SU-DHL-6 (cell line): ENCODE data around the gene SUSD4.

ENCODE experiments used
- H2AFZ ChIP-seq: fragments of 200-600 bp; sonication (generic); 2 replicates; pipeline ENCODE4 v1.6.1; 2014; ENCODE audit warnings: low read depth, mild to moderate bottlenecking, moderate library complexity, mixed read lengths, antibody characterized with exemption, low read length; ENCODE audit not compliant: severe bottlenecking
- H3F3A ChIP-seq: fragments of 200-600 bp; shearing (Covaris generic); 2 replicates; pipeline ENCODE4 v1.6.0; 2016; ENCODE audit warnings: antibody characterized with exemption, mild to moderate bottlenecking; ENCODE audit not compliant: insufficient read depth
- H3K27ac ChIP-seq: fragments of 200-600 bp; sonication (generic); 2 replicates; pipeline ENCODE4 v1.5.1; 2016; ENCODE audit warnings: low read depth, mild to moderate bottlenecking, low read length, moderate library complexity, mixed read lengths
- H3K27me3 ChIP-seq: fragments of 200-600 bp; sonication (generic), shearing (Covaris generic); 2 replicates; pipeline ENCODE4 v1.6.0; 2014; ENCODE audit warnings: mild to moderate bottlenecking, low read length
- H3K36me3 ChIP-seq: fragments of 200-600 bp; sonication (generic); 2 replicates; pipeline ENCODE4 v1.6.1; 2014; ENCODE audit warnings: mild to moderate bottlenecking, low read length, mixed read lengths
- H3K4me2 ChIP-seq: fragments of 300-600, 200-600 bp; shearing (Covaris generic), sonication (generic); 2 replicates; pipeline ENCODE4 v1.6.0; 2014; ENCODE audit warnings: low read length, low read depth, mild to moderate bottlenecking; ENCODE audit not compliant: poor library complexity, severe bottlenecking
- H3K4me3 ChIP-seq: fragments of 200-600 bp; sonication (generic); 2 replicates; pipeline ENCODE4 v1.5.1; 2014; ENCODE audit warnings: antibody characterized with exemption, low read length, mild to moderate bottlenecking, mixed read lengths; ENCODE audit not compliant: insufficient read depth, poor library complexity, severe bottlenecking
- H3K79me2 ChIP-seq: fragments of 200-600 bp; sonication (generic); 2 replicates; pipeline ENCODE4 v1.6.1; 2014; ENCODE audit warnings: mild to moderate bottlenecking, low read length, moderate library complexity; ENCODE audit not compliant: insufficient read depth
- H3K9ac ChIP-seq: fragments of 200-600 bp; sonication (generic); 2 replicates; pipeline ENCODE4 v1.7.0; 2014; ENCODE audit warnings: mild to moderate bottlenecking, low read length
- H3K9me2 ChIP-seq: fragments of 200-600 bp; sonication (generic); replicated peaks from 2 replicates; pipeline ENCODE4 v1.6.1; 2014; ENCODE audit warnings: low read length; ENCODE audit not compliant: insufficient read depth
- H3K9me3 ChIP-seq: fragments of 200-600 bp; sonication (generic); 2 replicates; pipeline ENCODE4 v1.6.1; 2014; ENCODE audit warnings: low read length, mixed read lengths; ENCODE audit not compliant: insufficient read depth
- H4K20me1 ChIP-seq: fragments of 200-600 bp; sonication (generic); 2 replicates; pipeline ENCODE4 v1.6.1; 2014; ENCODE audit warnings: low read depth, mild to moderate bottlenecking, antibody characterized with exemption, low read length, moderate library complexity, mixed read lengths
- EZH2phosphoT487 ChIP-seq: fragments of 200-600 bp; sonication (generic), shearing (Covaris generic); conservative IDR thresholded peaks from 2 replicates; pipeline ENCODE4 v1.6.1; 2018; ENCODE audit warnings: mild to moderate bottlenecking, antibody characterized with exemption, low read length, moderate library complexity, mixed read lengths
- TF ChIP-seq, protein P1 (sequence below): fragments of 200-600 bp; sonication (generic); IDR thresholded peaks from one replicate; pipeline ENCODE4 v1.5.1; 2017; ENCODE audit warnings: antibody characterized with exemption, mild to moderate bottlenecking, low read length, moderate library complexity; ENCODE audit not compliant: insufficient read depth, poor library complexity, severe bottlenecking

SUSD4 gene, protein sequence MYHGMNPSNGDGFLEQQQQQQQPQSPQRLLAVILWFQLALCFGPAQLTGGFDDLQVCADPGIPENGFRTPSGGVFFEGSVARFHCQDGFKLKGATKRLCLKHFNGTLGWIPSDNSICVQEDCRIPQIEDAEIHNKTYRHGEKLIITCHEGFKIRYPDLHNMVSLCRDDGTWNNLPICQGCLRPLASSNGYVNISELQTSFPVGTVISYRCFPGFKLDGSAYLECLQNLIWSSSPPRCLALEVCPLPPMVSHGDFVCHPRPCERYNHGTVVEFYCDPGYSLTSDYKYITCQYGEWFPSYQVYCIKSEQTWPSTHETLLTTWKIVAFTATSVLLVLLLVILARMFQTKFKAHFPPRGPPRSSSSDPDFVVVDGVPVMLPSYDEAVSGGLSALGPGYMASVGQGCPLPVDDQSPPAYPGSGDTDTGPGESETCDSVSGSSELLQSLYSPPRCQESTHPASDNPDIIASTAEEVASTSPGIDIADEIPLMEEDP

DNA sequence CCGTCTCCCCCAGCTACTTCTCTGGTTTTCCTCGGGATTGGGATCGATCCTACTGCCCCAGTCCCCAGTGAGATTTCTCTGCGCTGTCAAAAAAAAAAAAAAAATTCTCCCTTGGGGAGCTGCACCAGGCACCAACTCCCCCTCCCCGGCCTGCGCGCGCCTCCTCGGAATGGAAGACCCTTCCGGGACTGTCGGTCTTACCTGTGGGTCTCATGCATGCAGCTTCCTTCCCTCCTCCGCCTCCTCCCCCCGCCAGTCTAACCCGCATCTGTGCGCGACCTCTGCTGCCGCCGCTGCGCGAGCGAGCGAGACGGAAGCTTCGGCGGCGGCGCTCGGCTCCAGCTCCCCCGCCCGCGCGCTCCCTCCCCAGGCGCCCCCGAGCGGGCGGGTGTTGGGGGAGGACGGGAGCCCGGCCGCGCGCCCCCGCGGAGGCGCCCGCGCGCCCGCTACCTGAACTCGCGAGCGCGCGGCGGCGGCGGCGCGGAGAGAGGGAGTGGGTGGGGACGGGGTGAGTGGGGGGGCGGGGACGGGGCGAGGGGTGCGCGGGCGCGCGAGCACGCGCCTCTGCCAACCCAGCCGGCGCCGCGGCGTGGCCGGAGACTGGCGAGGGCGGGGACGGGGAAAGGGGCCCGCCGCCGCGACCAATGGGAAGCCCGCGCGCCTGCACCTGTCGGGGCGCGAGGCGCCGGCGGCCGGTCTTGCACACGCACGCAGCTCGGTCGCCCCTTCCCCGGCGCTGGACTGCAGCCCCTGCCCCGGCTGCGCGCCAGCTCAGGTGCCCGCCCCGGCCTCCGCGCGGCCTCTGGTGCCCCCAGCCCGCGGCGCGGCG, at the start of gene SUSD4:
Gene SUSD4, minus strand, starts transcription at position 321 of the 829 bp plus-strand sequence. CDS start 751 bp downstream, outside the sequence.
- TF ChIP-seq EZH2phosphoT487: no peak
- TF ChIP-seq, protein P1, sequence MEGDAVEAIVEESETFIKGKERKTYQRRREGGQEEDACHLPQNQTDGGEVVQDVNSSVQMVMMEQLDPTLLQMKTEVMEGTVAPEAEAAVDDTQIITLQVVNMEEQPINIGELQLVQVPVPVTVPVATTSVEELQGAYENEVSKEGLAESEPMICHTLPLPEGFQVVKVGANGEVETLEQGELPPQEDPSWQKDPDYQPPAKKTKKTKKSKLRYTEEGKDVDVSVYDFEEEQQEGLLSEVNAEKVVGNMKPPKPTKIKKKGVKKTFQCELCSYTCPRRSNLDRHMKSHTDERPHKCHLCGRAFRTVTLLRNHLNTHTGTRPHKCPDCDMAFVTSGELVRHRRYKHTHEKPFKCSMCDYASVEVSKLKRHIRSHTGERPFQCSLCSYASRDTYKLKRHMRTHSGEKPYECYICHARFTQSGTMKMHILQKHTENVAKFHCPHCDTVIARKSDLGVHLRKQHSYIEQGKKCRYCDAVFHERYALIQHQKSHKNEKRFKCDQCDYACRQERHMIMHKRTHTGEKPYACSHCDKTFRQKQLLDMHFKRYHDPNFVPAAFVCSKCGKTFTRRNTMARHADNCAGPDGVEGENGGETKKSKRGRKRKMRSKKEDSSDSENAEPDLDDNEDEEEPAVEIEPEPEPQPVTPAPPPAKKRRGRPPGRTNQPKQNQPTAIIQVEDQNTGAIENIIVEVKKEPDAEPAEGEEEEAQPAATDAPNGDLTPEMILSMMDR: no peak
- H4K20me1 ChIP-seq: no peaks in the 10 kb centered on the region
- no peaks in the 10 kb centered on the region for H3K9me3 ChIP-seq
- no peaks in the 10 kb centered on the region for H3K36me3 ChIP-seq
- H3K4me3 ChIP-seq: peak within 1 kb of the TSS; percentile 48
- H3K9ac ChIP-seq: peak within 1 kb of the TSS; percentile 43
- H2AFZ ChIP-seq: peak within 1 kb of the TSS; percentile 51
- peak within 1 kb of the TSS; percentile 54 for H3K4me2 ChIP-seq
- H3K79me2 ChIP-seq: no peaks in the 10 kb centered on the region
- H3K27me3 ChIP-seq: no peaks in the 10 kb centered on the region
- H3F3A ChIP-seq: no peaks in the 10 kb centered on the region
- H3K27ac ChIP-seq: no peak within 1 kb of the TSS
- H3K9me2 ChIP-seq: no peaks in the 10 kb centered on the region

DNA sequence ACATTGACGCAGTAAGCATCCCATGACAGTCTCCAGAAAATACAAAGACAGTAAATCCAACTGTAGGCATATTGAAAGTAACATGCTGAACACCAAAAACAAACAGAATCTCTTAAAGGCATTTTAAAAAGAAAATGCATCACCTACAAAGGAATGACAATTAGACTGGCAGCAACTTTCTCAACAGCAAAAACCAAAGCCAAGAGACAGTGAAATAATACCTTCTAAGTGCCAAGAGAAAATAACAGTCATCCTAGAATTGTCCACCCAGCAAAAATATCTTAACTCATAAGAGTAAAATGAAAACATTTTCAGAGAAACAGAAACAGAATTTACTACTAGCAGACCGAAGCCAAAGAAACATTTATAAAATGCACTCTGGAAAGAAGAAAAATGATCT, 49.2 kb upstream of the SUSD4 start:
- Histone ChIP-seq H3K79me2 (no peaks in the 10 kb centered on the region), H3K27me3 (no peaks in the 10 kb centered on the region), H3K4me3 (no peak overlapping the region), H4K20me1 (no peaks in the 10 kb centered on the region), H3K36me3 (no peaks in the 10 kb centered on the region), H3K9me3 (no peaks in the 10 kb centered on the region), H3K4me2 (no peak overlapping the region), H3K27ac (no peak overlapping the region), H2AFZ (no peak overlapping the region), H3K9me2 (no peaks in the 10 kb centered on the region), H3F3A (no peaks in the 10 kb centered on the region), H3K9ac (no peak overlapping the region)
- TF ChIP-seq, protein P1: no peak

DNA sequence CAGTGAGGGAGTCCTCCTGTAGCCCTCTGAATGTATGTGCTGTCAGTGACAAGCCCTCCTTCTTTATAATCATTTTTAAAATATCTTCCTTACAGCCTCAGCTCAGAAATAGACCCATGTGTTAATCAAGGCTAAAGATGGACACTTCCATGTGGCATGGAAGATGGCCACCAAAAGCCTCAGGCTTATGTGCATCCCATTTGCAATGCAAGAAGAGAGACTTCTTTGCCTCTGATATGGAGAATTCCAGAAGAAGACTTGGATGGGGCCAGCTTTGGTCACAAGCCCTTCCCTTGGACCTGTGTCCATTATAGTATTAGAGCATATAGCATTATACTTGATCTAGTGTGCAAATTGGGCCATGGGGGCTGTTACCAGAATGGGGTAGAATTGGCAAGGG, 47.7 kb upstream of the SUSD4 start:
- Histone ChIP-seq H3K4me3 (no peak overlapping the region), H3K9me2 (no peaks in the 10 kb centered on the region), H3K36me3 (no peaks in the 10 kb centered on the region), H3K27me3 (no peaks in the 10 kb centered on the region), H3K4me2 (no peak overlapping the region), H3F3A (no peaks in the 10 kb centered on the region), H3K79me2 (no peaks in the 10 kb centered on the region), H3K9ac (no peak overlapping the region), H4K20me1 (no peaks in the 10 kb centered on the region), H3K9me3 (no peaks in the 10 kb centered on the region), H3K27ac (no peak overlapping the region), H2AFZ (no peak overlapping the region)
- TF ChIP-seq, protein P1: no peak
- TF ChIP-seq EZH2phosphoT487: no peak
